ENCODE measurements around the gene USP47. TPM values are rescaled to one million over a fixed set of nuclear protein-coding genes. Genes with fewer than 3 reads are reported as not detected.

USP47 gene
- total RNA-seq, 1 donor from 2014 or later: 38.7 TPM

GRCh38 chr11:11977206-11977938, 135.6 kb downstream of the USP47 start:
- intact Hi-C loops (cut with micrococcal nuclease): no loop called here

- intact Hi-C loops (cut with micrococcal nuclease): no loop called here
Measured at GRCh38 chr11:11978098-11978637, 136.4 kb downstream of the USP47 start.

- intact Hi-C loops (cut with micrococcal nuclease): no loop called here
Measured at GRCh38 chr11:11978792-11979487, 137.2 kb downstream of the USP47 start.

- intact Hi-C loops (cut with micrococcal nuclease): no loop called here
Measured at GRCh38 chr11:11979488-11980117, 137.8 kb downstream of the USP47 start.

GRCh38 chr11:11980200-11980599, 138.4 kb downstream of the USP47 start:
- intact Hi-C loops (cut with micrococcal nuclease): no loop called here

- intact Hi-C loops (cut with micrococcal nuclease): no loop called here
Measured at GRCh38 chr11:11980841-11981308, 139.1 kb downstream of the USP47 start.

- intact Hi-C loops (cut with micrococcal nuclease): no loop called here
Measured at GRCh38 chr11:11981364-11981763, 139.6 kb downstream of the USP47 start.

- intact Hi-C loops (cut with micrococcal nuclease): no loop called here
Measured at GRCh38 chr11:11981840-11982239, 140.1 kb downstream of the USP47 start.

GRCh38 chr11:11982461-11982860, 140.7 kb downstream of the USP47 start:
- intact Hi-C loops (cut with micrococcal nuclease): no loop called here

GRCh38 chr11:11982975-11983374, 141.2 kb downstream of the USP47 start:
- intact Hi-C loops (cut with micrococcal nuclease): no loop called here

- intact Hi-C loops (cut with micrococcal nuclease): no loop called here
Measured at GRCh38 chr11:11983427-11983826, 141.7 kb downstream of the USP47 start.

- intact Hi-C loops (cut with micrococcal nuclease): no loop called here
Measured at GRCh38 chr11:11984563-11984962, 142.8 kb downstream of the USP47 start.

GRCh38 chr11:11985016-11985715, 143.4 kb downstream of the USP47 start:
- intact Hi-C loops (cut with micrococcal nuclease): no loop called here

GRCh38 chr11:11985954-11986949, 144.5 kb downstream of the USP47 start:
- intact Hi-C loops (cut with micrococcal nuclease): no loop called here

- intact Hi-C loops (cut with micrococcal nuclease): no loop called here
Measured at GRCh38 chr11:11987503-11988022, 145.8 kb downstream of the USP47 start.

GRCh38 chr11:11988099-11988651, 146.4 kb downstream of the USP47 start:
- intact Hi-C loops (cut with micrococcal nuclease): no loop called here

GRCh38 chr11:11988681-11989261, 147.0 kb downstream of the USP47 start:
- intact Hi-C loops (cut with micrococcal nuclease): no loop called here

GRCh38 chr11:11989774-11990744, 148.3 kb downstream of the USP47 start:
- intact Hi-C loops (cut with micrococcal nuclease): no loop called here

All from T-helper 2 cell treated with Interferon-gamma antibody and Interleukin-4, amounts not matched to agents 100 ng/mL and 5 ng/mL, for 36 hours (primary cell).